ENCODE measurements around the gene ATXN7L3. TPM values are rescaled to one million over a fixed set of nuclear protein-coding genes. Genes with fewer than 3 reads are reported as not detected.
A peak's percentile ranks its signal among the peaks of the same experiment; 100 is the strongest.

The ATXN7L3 gene
- total RNA-seq, 2 donors from 2014 or later = 45.8 to 72.0 TPM

DNA sequence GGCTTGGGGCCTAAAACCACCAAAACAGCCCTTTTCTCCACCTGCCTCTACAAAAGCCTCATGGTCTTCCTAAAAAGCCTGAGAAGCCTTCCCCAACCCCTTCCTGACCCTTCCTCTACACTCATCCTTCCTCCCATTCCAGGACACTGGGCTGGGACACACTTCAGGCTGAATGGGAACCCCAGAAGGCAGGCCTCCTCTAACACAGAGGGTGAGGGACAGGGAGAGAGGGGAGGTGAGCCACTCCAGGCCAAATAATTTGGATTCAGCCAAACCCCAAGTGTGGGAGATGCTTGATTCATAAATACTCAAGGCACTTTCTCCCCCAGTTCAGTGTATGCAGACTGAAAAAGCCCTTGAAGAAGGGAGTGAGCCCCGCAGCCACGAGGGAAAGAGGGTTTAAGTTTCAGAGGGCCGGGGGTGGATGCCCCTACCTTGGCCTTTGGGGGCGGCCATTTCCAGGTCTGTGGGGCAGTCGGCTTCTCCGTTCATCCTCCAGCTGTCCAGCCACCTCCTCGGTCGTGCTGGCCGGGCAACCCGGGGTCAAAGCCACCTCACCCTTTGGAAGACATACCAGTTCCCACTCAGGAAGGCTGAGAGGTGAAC, 18.2 kb upstream of the ATXN7L3 start:
- 8% methylated on average over 9 of the region's 10 CpGs for WGBS
- H3K27me3 ChIP-seq (replicated peaks; ENCODE audit: insufficient read depth) = no peaks in the 10 kb centered on the region
- TF ChIP-seq, protein P1, sequence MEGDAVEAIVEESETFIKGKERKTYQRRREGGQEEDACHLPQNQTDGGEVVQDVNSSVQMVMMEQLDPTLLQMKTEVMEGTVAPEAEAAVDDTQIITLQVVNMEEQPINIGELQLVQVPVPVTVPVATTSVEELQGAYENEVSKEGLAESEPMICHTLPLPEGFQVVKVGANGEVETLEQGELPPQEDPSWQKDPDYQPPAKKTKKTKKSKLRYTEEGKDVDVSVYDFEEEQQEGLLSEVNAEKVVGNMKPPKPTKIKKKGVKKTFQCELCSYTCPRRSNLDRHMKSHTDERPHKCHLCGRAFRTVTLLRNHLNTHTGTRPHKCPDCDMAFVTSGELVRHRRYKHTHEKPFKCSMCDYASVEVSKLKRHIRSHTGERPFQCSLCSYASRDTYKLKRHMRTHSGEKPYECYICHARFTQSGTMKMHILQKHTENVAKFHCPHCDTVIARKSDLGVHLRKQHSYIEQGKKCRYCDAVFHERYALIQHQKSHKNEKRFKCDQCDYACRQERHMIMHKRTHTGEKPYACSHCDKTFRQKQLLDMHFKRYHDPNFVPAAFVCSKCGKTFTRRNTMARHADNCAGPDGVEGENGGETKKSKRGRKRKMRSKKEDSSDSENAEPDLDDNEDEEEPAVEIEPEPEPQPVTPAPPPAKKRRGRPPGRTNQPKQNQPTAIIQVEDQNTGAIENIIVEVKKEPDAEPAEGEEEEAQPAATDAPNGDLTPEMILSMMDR (IDR thresholded peaks at IDR 0.05) = no peak
- TF ChIP-seq POLR2A (IDR thresholded peaks at IDR 0.05) = no peak
- peaks cover 3% of the 10 kb centered on the region for H3K4me1 ChIP-seq (replicated peaks)
- no peaks in the 10 kb centered on the region for H3K9me3 ChIP-seq
- H3K4me3 ChIP-seq = peak overlapping the region; percentile 80 to 95
- peak overlapping the region; percentile 98 to 100 for H3K27ac ChIP-seq
- DNase-seq (ENCODE audit: low spot score) = no peak
- intact Hi-C loops (cut with DNase I) = loop anchor here (2.0 kb wide), 1 partner anchor 109 kb away; no protein-coding TSS in a partner anchor
- peaks cover 10 to 23% of the 10 kb centered on the region in 2 donors for H3K36me3 ChIP-seq

DNA sequence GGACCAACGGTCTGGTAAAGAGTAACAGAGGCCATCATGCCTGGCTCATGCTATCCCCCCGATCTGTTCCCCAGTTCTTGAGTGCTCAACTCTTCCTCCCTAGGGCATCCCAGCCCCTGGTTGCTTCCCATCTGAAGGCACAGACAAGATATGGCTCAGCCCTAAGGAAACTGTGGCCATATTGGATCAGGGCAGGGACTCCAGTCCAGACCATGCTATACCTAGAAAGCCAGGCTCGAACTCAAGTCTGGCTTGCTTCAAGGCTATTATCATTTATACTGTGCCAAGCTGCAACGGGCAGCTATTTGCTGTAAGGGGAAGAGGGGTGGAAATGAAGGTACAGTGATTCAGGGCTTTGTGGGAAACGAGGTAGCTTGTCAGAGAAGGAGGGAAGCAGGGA, 17.0 kb upstream of the ATXN7L3 start:
- DNase-seq (ENCODE audit: low spot score) = no peak
- H3K36me3 ChIP-seq = peaks cover 10 to 23% of the 10 kb centered on the region in 2 donors
- H3K4me3 ChIP-seq = no peak overlapping the region
- no peaks in the 10 kb centered on the region for H3K9me3 ChIP-seq
- no peaks in the 10 kb centered on the region for H3K4me1 ChIP-seq (replicated peaks)
- intact Hi-C loops (cut with DNase I) = no loop called here
- no peaks in the 10 kb centered on the region for H3K27me3 ChIP-seq (replicated peaks; ENCODE audit: insufficient read depth)
- WGBS = 72% methylated on average over 5 of the region's 5 CpGs
- no peak for TF ChIP-seq POLR2AphosphoS5 (IDR thresholded peaks at IDR 0.05)
- TF ChIP-seq, protein P1 (IDR thresholded peaks at IDR 0.05) = no peak
- TF ChIP-seq POLR2A (IDR thresholded peaks at IDR 0.05) = no peak
- no peak overlapping the region for H3K27ac ChIP-seq

DNA sequence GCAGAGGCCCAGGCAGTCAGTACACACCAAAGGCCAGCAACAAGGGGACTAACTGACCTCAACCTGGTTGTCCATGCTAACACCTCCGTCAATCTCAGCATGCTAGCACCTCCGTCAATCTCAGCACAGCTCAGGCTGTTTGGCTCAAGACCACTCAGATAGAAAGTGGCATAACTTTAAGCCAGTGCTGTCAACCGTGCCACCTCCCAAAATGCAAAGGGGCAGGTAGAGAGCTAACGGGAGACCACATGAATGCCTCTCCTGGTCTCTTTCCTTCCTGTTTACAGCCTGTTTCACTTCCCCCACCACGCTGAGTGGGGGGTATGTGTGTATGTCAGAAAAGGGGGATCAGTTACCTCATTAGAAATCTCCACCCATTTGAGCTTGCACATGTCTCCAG, 16.5 kb upstream of the ATXN7L3 start:
- DNase-seq (ENCODE audit: low spot score) = no peak
- H3K27ac ChIP-seq = no peak overlapping the region
- peaks cover 10 to 23% of the 10 kb centered on the region in 2 donors for H3K36me3 ChIP-seq
- WGBS = 81% methylated on average over 5 of the region's 5 CpGs
- TF ChIP-seq POLR2A (IDR thresholded peaks at IDR 0.05) = no peak
- TF ChIP-seq, protein P1 (IDR thresholded peaks at IDR 0.05) = no peak
- TF ChIP-seq POLR2AphosphoS5 (IDR thresholded peaks at IDR 0.05) = no peak
- no peaks in the 10 kb centered on the region for H3K27me3 ChIP-seq (replicated peaks; ENCODE audit: insufficient read depth)
- intact Hi-C loops (cut with DNase I) = no loop called here
- no peak overlapping the region for H3K4me3 ChIP-seq
- no peaks in the 10 kb centered on the region for H3K9me3 ChIP-seq
- no peaks in the 10 kb centered on the region for H3K4me1 ChIP-seq (replicated peaks)

DNA sequence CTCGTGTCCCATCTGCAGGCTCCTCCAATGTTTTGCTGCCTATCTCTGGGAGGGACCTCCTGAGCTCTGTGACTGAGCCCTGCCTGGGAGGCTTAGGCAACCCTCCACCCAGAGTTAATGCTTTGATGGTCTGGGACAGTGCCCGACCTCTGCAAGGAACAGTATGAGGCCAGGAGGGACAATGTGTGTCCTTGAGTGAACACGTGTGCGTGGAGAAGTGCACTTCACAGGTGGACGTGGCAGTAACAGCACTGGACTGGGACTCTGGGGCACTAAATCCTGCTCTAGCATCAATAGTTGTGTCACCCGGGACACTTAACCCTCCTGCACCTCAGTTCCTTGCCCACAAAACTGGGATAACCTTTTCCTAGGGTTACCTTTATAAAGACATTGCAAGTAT, 15.2 kb upstream of the ATXN7L3 start:
- intact Hi-C loops (cut with DNase I) = loop anchor here (5.0 kb wide), 1 partner anchor 132 kb away; the partner anchor contains the start of gene GRN
- Histone ChIP-seq H3K9me3 (no peaks in the 10 kb centered on the region), H3K4me3 (no peak overlapping the region), H3K4me1 (replicated peaks) (no peaks in the 10 kb centered on the region), H3K27me3 (replicated peaks; ENCODE audit: insufficient read depth) (no peaks in the 10 kb centered on the region), H3K36me3 (peaks cover 10 to 23% of the 10 kb centered on the region in 2 donors), H3K27ac (no peak overlapping the region)
- no peak for TF ChIP-seq POLR2AphosphoS5 (IDR thresholded peaks at IDR 0.05)
- TF ChIP-seq, protein P1 (IDR thresholded peaks at IDR 0.05) = no peak
- no peak for TF ChIP-seq POLR2A (IDR thresholded peaks at IDR 0.05)
- DNase-seq (ENCODE audit: low spot score) = no peak
- 90% methylated on average over 6 of the region's 6 CpGs for WGBS

DNA sequence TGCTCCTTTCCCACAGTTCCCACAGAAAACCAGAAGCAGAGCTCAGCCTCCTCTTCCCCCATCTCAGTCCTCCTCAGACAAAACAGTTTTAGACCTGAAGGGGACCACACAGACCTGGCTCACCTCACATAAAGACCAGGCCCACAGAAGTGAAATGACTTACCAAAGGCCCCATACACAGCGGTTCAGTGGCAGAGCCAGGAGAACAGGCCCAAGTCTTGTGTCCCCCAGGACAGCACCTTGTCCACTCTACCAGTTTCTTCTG, 14.5 kb upstream of the ATXN7L3 start:
- H3K36me3 ChIP-seq = peaks cover 10 to 23% of the 10 kb centered on the region in 2 donors
- no peak overlapping the region for H3K4me3 ChIP-seq
- TF ChIP-seq POLR2A (IDR thresholded peaks at IDR 0.05) = no peak
- TF ChIP-seq POLR2AphosphoS5 (IDR thresholded peaks at IDR 0.05) = no peak
- TF ChIP-seq, protein P1 (IDR thresholded peaks at IDR 0.05) = no peak
- no peak for DNase-seq (ENCODE audit: low spot score)
- 95% methylated on average over 1 of the region's 1 CpG for WGBS
- no peaks in the 10 kb centered on the region for H3K27me3 ChIP-seq (replicated peaks; ENCODE audit: insufficient read depth)
- no peaks in the 10 kb centered on the region for H3K9me3 ChIP-seq
- intact Hi-C loops (cut with DNase I) = loop anchor here (5.0 kb wide), 1 partner anchor 133 kb away; the partner anchor contains the start of gene GRN
- no peaks in the 10 kb centered on the region for H3K4me1 ChIP-seq (replicated peaks)
- no peak overlapping the region for H3K27ac ChIP-seq

Data from prostate gland (tissue), 2 donors.